ENCODE data around the gene HLA-DQA1. TPM values are rescaled to one million over a fixed set of nuclear protein-coding genes. Genes with fewer than 3 reads are reported as not detected.

HLA-DQA1 gene
- total RNA-seq, 1 experiment from 2014 or later: not detected

- intact Hi-C loops (cut with micrococcal nuclease; ENCODE audit: unreplicated experiment): no loop called here
- H3K4me3 Mint-ChIP-seq (ENCODE audit: unreplicated experiment): no peak overlapping the region
- no peak for TF ChIP-seq CTCF (IDR thresholded peaks at IDR 0.05; ENCODE audit: insufficient read depth in 1 of 2, low read depth in 1 of 2, low read length in 1 of 2, severe bottlenecking in 1 of 2, unreplicated experiment in 1 of 2)
- no peaks in the 10 kb centered on the region for H3K9me3 ChIP-seq
- H3K4me3 ChIP-seq (ENCODE audit: low read depth, low read length): no peak overlapping the region
- H3K27ac Mint-ChIP-seq (ENCODE audit: unreplicated experiment): no peak overlapping the region
- BruUV-seq (replicated peaks): no TSS peak
- H3K27me3 Mint-ChIP-seq (ENCODE audit: insufficient read depth, unreplicated experiment): peaks cover 3% of the 10 kb centered on the region
- H3K27me3 ChIP-seq (replicated peaks; ENCODE audit: control insufficient read depth, insufficient read depth, low read length): no peaks in the 10 kb centered on the region
- CTCF ChIA-PET: no interaction called here
- H3K9me3 Mint-ChIP-seq (ENCODE audit: unreplicated experiment): no peaks in the 10 kb centered on the region
- POLR2A ChIA-PET: no interaction called here
- no peak for DNase-seq
- no peaks in the 10 kb centered on the region for H3K4me1 Mint-ChIP-seq (ENCODE audit: low read depth, unreplicated experiment)
- no peaks in the 10 kb centered on the region for H3K36me3 ChIP-seq (ENCODE audit: control insufficient read depth, insufficient read depth, low read length)
- H3K4me1 ChIP-seq: no peaks in the 10 kb centered on the region
- no peaks in the 10 kb centered on the region for H3K36me3 Mint-ChIP-seq (ENCODE audit: insufficient read depth, unreplicated experiment)
Measured at GRCh38 chr6:32659856-32660595, 22.8 kb downstream of the HLA-DQA1 start.

GRCh38 chr6:32662099-32662498, 24.9 kb downstream of the HLA-DQA1 start:
- no peaks in the 10 kb centered on the region for H3K4me1 ChIP-seq
- no peaks in the 10 kb centered on the region for H3K36me3 Mint-ChIP-seq (ENCODE audit: insufficient read depth, unreplicated experiment)
- CTCF ChIA-PET: no interaction called here
- H3K4me3 Mint-ChIP-seq (ENCODE audit: unreplicated experiment): no peak overlapping the region
- no peaks in the 10 kb centered on the region for H3K4me1 Mint-ChIP-seq (ENCODE audit: low read depth, unreplicated experiment)
- BruUV-seq (replicated peaks): no TSS peak
- H3K27me3 Mint-ChIP-seq (ENCODE audit: insufficient read depth, unreplicated experiment): peaks cover 6% of the 10 kb centered on the region
- no peak for TF ChIP-seq CTCF (IDR thresholded peaks at IDR 0.05; ENCODE audit: insufficient read depth in 1 of 2, low read depth in 1 of 2, low read length in 1 of 2, severe bottlenecking in 1 of 2, unreplicated experiment in 1 of 2)
- H3K27ac Mint-ChIP-seq (ENCODE audit: unreplicated experiment): no peak overlapping the region
- no peaks in the 10 kb centered on the region for H3K27me3 ChIP-seq (replicated peaks; ENCODE audit: control insufficient read depth, insufficient read depth, low read length)
- intact Hi-C loops (cut with micrococcal nuclease; ENCODE audit: unreplicated experiment): no loop called here
- no peaks in the 10 kb centered on the region for H3K9me3 ChIP-seq
- no peak for DNase-seq
- POLR2A ChIA-PET: no interaction called here
- H3K9me3 Mint-ChIP-seq (ENCODE audit: unreplicated experiment): no peaks in the 10 kb centered on the region
- no peaks in the 10 kb centered on the region for H3K36me3 ChIP-seq (ENCODE audit: control insufficient read depth, insufficient read depth, low read length)
- no peak overlapping the region for H3K4me3 ChIP-seq (ENCODE audit: low read depth, low read length)

DNA sequence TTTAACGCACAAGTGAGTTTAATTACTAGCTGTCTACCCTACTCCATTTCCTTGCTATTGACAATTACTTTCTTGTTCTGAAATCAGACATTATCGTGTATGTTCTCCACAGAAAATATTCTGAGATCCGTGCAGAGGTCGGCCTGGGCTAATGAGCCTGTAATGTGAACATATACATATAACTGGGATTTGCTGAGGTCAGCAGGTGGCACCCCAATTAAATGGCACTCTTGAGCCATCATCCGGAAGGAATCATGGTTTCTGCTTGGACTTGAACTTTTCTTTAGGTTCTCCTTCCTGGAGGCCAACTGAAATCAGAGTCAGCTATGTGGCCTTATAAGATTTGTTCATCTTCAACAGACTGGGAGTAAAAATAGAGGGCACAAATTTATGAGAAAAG, 25.6 kb downstream of the HLA-DQA1 start:
- Histone ChIP-seq H3K36me3 (ENCODE audit: control insufficient read depth, insufficient read depth, low read length) (no peaks in the 10 kb centered on the region), H3K9me3 (no peaks in the 10 kb centered on the region), H3K4me3 (ENCODE audit: low read depth, low read length) (no peak overlapping the region), H3K27me3 (replicated peaks; ENCODE audit: control insufficient read depth, insufficient read depth, low read length) (no peaks in the 10 kb centered on the region), H3K4me1 (no peaks in the 10 kb centered on the region)
- no peaks in the 10 kb centered on the region for H3K9me3 Mint-ChIP-seq (ENCODE audit: unreplicated experiment)
- H3K27ac Mint-ChIP-seq (ENCODE audit: unreplicated experiment): no peak overlapping the region
- CTCF ChIA-PET: no interaction called here
- H3K4me3 Mint-ChIP-seq (ENCODE audit: unreplicated experiment): no peak overlapping the region
- POLR2A ChIA-PET: no interaction called here
- intact Hi-C loops (cut with micrococcal nuclease; ENCODE audit: unreplicated experiment): no loop called here
- TF ChIP-seq CTCF (IDR thresholded peaks at IDR 0.05; ENCODE audit: insufficient read depth in 1 of 2, low read depth in 1 of 2, low read length in 1 of 2, severe bottlenecking in 1 of 2, unreplicated experiment in 1 of 2): no peak
- no peaks in the 10 kb centered on the region for H3K4me1 Mint-ChIP-seq (ENCODE audit: low read depth, unreplicated experiment)
- H3K36me3 Mint-ChIP-seq (ENCODE audit: insufficient read depth, unreplicated experiment): no peaks in the 10 kb centered on the region
- no peak for DNase-seq
- BruUV-seq (replicated peaks): no TSS peak
- peaks cover 7% of the 10 kb centered on the region for H3K27me3 Mint-ChIP-seq (ENCODE audit: insufficient read depth, unreplicated experiment)

Measured in Caco-2 (cell line).